Mucosa of rectum (tissue), 2 donors: ENCODE data around the gene AR.

Experiments
- H3K27ac ChIP-seq, 2 donors: one replicate each; pipeline ENCODE4 v1.7.0; 2013; ENCODE audit warnings: inconsistent platforms in 2 of 2, low read depth in 2 of 2, low read length in 2 of 2
- H3K27me3 ChIP-seq, 2 donors: one replicate each; pipeline ENCODE4 v1.7.0; 2013; ENCODE audit warnings: low read length in 2 of 2; ENCODE audit not compliant: control insufficient read depth in 2 of 2, insufficient read depth in 2 of 2
- H3K36me3 ChIP-seq, 2 donors: one replicate each; pipeline ENCODE4 v1.7.0; 2013; ENCODE audit warnings: low read length in 2 of 2; ENCODE audit not compliant: control insufficient read depth in 2 of 2, insufficient read depth in 2 of 2
- H3K4me1 ChIP-seq, 2 donors: one replicate each; pipeline ENCODE4 v1.7.0; 2013; ENCODE audit warnings: low read length in 2 of 2, mild to moderate bottlenecking in 1 of 2; ENCODE audit not compliant: control insufficient read depth in 2 of 2, insufficient read depth in 2 of 2
- H3K4me3 ChIP-seq, 2 donors: one replicate each; pipeline ENCODE4 v1.7.0; 2013; ENCODE audit warnings: low read length in 2 of 2
- H3K9ac ChIP-seq, 2 donors: one replicate each; pipeline ENCODE4 v1.7.0; 2013; ENCODE audit warnings: low read length in 2 of 2, low read depth in 1 of 2, mild to moderate bottlenecking in 1 of 2
- H3K9me3 ChIP-seq, 2 donors: one replicate each; pipeline ENCODE4 v1.7.0; 2013; ENCODE audit warnings: low read length in 2 of 2; ENCODE audit not compliant: control insufficient read depth in 2 of 2
- donor health status: healthy.
- donor health status: Normal muscosa, but diverticular disease.

The AR gene

DNA sequence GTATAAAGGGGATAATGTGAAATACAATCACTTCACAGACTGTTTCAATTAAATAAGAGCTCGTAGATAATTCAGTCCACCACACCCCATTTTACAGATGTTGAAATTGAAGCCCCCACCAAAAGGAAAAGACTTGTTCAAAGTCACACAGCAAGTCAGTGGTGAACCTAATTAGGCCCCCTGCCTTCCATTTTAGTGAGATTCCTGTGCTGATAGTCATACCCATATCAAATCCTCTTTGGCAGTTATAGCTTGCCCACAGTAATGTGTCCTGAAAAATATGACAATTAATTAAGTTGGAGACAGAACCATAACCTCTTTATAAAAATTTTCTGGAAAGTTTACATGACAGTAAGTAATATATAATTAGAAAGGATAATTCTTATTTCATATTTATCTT, 58.0 kb downstream of the AR start:
- Histone ChIP-seq H3K36me3 (no peaks in the 10 kb centered on the region), H3K27me3 (no peaks in the 10 kb centered on the region), H3K27ac (no peak overlapping the region), H3K9ac (no peak overlapping the region), H3K9me3 (no peaks in the 10 kb centered on the region), H3K4me3 (no peak overlapping the region), H3K4me1 (no peaks in the 10 kb centered on the region)

DNA sequence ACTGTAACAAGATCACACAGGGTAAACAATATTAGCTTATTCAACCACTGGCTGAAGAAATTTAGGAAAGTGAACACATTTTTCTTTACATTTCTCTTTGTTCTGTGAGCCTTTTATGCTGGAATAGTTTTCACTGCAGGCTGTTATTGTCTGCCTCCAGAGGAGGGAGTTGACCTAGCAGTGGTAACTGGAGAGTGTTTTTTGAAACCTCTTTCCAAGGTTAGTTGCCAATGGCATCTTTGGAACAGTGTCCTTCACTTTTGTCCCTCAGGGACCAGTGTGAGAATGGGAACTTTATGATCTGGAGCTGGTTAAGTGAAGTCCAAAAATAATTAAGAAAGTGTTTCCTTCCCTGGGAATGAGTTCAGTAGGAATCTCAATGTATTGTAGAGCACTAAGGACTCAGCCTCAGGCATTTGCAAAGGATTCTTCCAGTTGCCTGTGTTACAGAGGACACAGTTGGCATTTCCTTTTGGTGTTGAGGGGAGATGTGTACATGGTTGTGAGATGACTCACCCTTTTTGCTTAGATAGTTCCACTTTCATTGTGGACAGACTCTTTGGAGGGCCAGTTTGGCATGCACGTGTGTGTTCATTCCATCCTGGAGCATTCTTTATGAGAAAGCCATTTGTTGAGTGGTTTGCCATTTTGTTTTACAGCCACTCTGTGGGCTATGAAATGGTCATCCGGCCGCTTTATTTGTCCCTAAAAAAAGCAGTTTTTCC, 61.3 kb downstream of the AR start:
- H3K27ac ChIP-seq = no peak overlapping the region

GRCh38 chrX:67607466-67607865, 63.6 kb downstream of the AR start:
- H3K4me1 ChIP-seq = no peaks in the 10 kb centered on the region
- H3K9me3 ChIP-seq = no peaks in the 10 kb centered on the region
- no peak overlapping the region for H3K9ac ChIP-seq
- H3K27ac ChIP-seq = no peak overlapping the region
- no peak overlapping the region for H3K4me3 ChIP-seq
- no peaks in the 10 kb centered on the region for H3K36me3 ChIP-seq
- H3K27me3 ChIP-seq = no peaks in the 10 kb centered on the region

More for the DNA sequence above, 61.3 kb downstream of the AR start:
- H3K36me3 ChIP-seq = no peaks in the 10 kb centered on the region
- no peak overlapping the region for H3K4me3 ChIP-seq
- no peaks in the 10 kb centered on the region for H3K9me3 ChIP-seq
- no peaks in the 10 kb centered on the region for H3K4me1 ChIP-seq
- H3K27me3 ChIP-seq = no peaks in the 10 kb centered on the region
- H3K9ac ChIP-seq = no peak overlapping the region

GRCh38 chrX:67610282-67610681, 66.5 kb downstream of the AR start:
- no peak overlapping the region for H3K4me3 ChIP-seq
- no peaks in the 10 kb centered on the region for H3K27me3 ChIP-seq
- no peaks in the 10 kb centered on the region for H3K4me1 ChIP-seq
- no peak overlapping the region for H3K9ac ChIP-seq
- H3K36me3 ChIP-seq = no peaks in the 10 kb centered on the region
- no peaks in the 10 kb centered on the region for H3K9me3 ChIP-seq
- no peak overlapping the region for H3K27ac ChIP-seq

DNA sequence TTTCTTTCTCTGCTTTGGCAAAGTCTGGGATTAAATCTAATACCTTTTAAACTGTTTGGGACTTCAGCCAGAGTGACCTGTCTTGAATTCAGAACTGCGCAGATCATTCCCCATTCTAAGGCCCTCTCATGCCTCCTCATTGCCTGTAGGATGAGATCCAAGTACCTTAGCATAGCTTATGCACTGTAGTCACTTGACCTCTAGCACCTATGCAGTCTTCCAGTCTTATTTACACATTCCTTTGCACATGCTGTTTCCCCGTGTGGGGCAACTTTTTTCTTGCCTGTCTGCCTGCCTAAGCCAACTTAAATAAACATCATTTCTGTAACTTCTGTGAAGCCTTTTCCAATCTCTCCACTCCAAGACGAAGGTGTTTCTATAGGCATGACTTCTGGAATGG, 68.4 kb downstream of the AR start:
- H3K27me3 ChIP-seq = no peaks in the 10 kb centered on the region
- H3K27ac ChIP-seq = no peak overlapping the region
- H3K4me3 ChIP-seq = no peak overlapping the region
- H3K4me1 ChIP-seq = no peaks in the 10 kb centered on the region
- no peaks in the 10 kb centered on the region for H3K9me3 ChIP-seq
- H3K9ac ChIP-seq = no peak overlapping the region
- H3K36me3 ChIP-seq = no peaks in the 10 kb centered on the region

- Histone ChIP-seq H3K9me3 (no peaks in the 10 kb centered on the region), H3K27me3 (no peaks in the 10 kb centered on the region), H3K36me3 (no peaks in the 10 kb centered on the region), H3K4me1 (no peaks in the 10 kb centered on the region), H3K27ac (no peak overlapping the region), H3K9ac (no peak overlapping the region), H3K4me3 (no peak overlapping the region)
Observed at GRCh38 chrX:67613366-67613765, 69.5 kb downstream of the AR start.

- H3K36me3 ChIP-seq = no peaks in the 10 kb centered on the region
- H3K4me3 ChIP-seq = no peak overlapping the region
- no peak overlapping the region for H3K9ac ChIP-seq
- no peaks in the 10 kb centered on the region for H3K4me1 ChIP-seq
- no peaks in the 10 kb centered on the region for H3K27me3 ChIP-seq
- no peaks in the 10 kb centered on the region for H3K9me3 ChIP-seq
- no peak overlapping the region for H3K27ac ChIP-seq
Observed at GRCh38 chrX:67613996-67614395, 70.2 kb downstream of the AR start.

- Histone ChIP-seq H3K27ac (no peak overlapping the region), H3K4me3 (no peak overlapping the region), H3K27me3 (no peaks in the 10 kb centered on the region), H3K9ac (no peak overlapping the region), H3K9me3 (no peaks in the 10 kb centered on the region), H3K36me3 (no peaks in the 10 kb centered on the region), H3K4me1 (no peaks in the 10 kb centered on the region)
Observed at GRCh38 chrX:67614423-67614822, 70.6 kb downstream of the AR start.

GRCh38 chrX:67619253-67619652, 75.4 kb downstream of the AR start:
- Histone ChIP-seq H3K36me3 (no peaks in the 10 kb centered on the region), H3K27me3 (no peaks in the 10 kb centered on the region), H3K4me3 (no peak overlapping the region), H3K9me3 (no peaks in the 10 kb centered on the region), H3K4me1 (no peaks in the 10 kb centered on the region), H3K27ac (no peak overlapping the region), H3K9ac (no peak overlapping the region)

- no peaks in the 10 kb centered on the region for H3K4me1 ChIP-seq
- H3K4me3 ChIP-seq = no peak overlapping the region
- H3K36me3 ChIP-seq = no peaks in the 10 kb centered on the region
- no peaks in the 10 kb centered on the region for H3K9me3 ChIP-seq
- H3K27ac ChIP-seq = no peak overlapping the region
- H3K27me3 ChIP-seq = no peaks in the 10 kb centered on the region
- no peak overlapping the region for H3K9ac ChIP-seq
Observed at GRCh38 chrX:67622053-67622585, 78.3 kb downstream of the AR start.
